NCI-H187 treated with DMSO at 0.1 percent for 48 hours (cell line): Measurements from ENCODE around the gene SLC45A3.

Experiments used
- DNase-seq: peaks from one replicate; lab custom pipeline; 2025; lab: John Stamatoyannopoulos, UW

The SLC45A3 gene

GRCh38 chr1:205700865-205701401, 20.6 kb upstream of the SLC45A3 start:
- DNase-seq: no peak

GRCh38 chr1:205699416-205699815, 19.1 kb upstream of the SLC45A3 start:
- DNase-seq: no peak

GRCh38 chr1:205698921-205699320, 18.6 kb upstream of the SLC45A3 start:
- DNase-seq: no peak

DNA sequence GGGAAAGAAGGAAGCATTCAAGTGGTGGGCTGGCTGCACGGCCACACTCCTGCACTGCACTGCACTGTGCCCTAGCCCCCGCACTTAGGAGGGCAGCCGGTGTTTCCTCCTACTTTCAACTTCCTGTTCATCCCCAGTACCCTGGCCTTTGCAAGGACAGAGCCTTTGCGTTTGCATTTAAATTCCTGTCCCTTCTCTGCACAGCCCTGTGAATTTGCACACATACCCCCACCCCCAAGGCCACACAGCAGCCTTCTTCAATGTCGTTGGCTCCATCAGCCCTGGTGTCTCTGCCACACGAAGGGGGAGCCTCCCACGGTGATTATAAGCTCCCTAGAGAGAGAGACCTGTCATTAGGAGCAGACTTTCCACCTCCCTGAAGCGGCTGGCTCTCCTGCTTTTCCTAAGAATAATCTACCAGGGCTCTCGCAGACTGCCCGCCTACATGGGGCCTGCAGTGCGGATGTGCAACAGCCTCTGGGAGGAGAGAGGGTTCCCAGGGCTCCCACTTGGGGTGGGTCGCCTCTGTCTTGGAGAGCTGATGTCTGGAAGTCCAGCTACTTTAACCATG, 13.2 kb upstream of the SLC45A3 start:
- DNase-seq: no peak

DNA sequence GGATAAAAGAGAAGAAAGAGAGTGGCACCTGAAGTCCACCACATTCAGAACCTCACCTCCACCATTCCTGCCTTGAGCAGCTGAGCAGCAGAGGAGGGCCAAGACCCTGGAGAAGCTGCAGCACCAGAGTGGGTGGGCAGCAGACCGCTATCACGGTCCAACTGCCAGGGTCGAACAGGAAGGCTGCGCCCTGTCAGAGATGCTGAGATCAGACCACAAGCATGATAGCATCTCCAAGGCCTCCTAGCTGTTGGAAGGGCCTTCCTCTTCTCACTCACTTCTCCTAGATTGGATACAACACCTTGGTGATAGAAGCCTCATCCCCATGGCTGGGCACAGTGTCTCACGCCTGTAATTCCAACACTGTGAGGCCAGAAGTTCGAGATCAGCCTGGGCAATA, 12.1 kb upstream of the SLC45A3 start:
- DNase-seq: no peak

GRCh38 chr1:205690122-205690756, 9.9 kb upstream of the SLC45A3 start:
- DNase-seq: no peak

DNA sequence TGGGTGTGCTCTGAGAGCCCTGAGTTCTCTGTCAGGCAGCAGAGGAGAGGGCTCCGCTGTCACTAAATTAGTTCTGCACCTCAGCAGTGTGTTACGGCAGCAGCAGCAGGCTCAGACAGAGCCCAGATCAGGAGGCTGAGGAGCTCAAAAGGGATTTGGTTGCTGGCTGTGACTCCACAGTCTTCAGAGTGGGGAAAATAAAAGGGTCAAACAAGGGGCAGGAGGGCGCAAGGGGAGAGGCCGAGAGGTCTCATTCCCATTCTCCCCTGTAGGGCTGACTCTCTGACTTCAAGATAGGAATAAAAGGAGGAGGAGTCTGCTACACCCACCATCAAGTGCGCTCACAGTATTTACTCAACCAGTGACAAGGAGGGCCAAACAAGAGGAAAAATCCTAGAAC, 9.2 kb upstream of the SLC45A3 start:
- no peak for DNase-seq

- no peak for DNase-seq
Measured at GRCh38 chr1:205688171-205689080, 8.1 kb upstream of the SLC45A3 start.

GRCh38 chr1:205687242-205687641, 6.9 kb upstream of the SLC45A3 start:
- no peak for DNase-seq

DNA sequence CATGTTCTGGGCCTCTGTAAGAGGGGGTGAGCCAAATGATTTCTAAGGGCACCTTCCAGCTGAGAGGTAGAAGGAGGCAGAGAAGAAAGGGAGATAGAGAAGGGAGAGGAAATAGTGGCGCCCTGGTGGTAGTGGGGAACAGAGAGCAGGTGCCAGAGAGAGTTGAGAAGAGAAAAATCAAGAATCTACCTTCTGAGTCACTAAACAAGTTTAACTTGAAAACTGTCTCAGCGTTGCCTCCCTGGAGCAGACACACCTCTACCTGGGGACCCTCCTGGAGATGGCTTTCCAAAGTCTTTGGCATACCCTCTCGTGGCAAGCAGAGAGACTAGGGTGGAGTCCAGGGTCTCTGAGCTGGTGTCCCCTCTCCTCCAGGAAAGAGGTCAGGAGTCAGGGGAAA, 1.1 kb upstream of the SLC45A3 start:
- DNase-seq: no peak

GRCh38 chr1:205678286-205679111, 1.8 kb downstream of the SLC45A3 start:
- no peak for DNase-seq

DNA sequence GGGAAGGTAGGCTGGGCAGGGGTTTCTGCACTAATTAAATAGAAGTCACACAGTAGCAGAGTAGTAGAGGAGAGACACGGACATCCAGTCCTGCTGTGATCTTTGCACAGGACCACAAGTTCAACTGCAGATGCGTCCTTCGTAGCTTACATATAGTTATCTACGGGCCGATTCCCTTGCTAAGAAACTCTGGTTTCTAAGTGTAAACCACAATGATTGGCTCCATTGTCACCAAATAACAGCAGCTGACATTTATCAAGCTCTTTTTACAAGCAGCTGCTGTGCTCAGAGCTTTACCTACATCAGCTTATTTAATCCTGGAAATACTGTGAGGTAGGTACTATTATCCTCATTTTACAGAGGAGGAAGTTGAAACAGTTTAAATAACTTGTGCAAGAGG, 3.1 kb downstream of the SLC45A3 start:
- no peak for DNase-seq

DNA sequence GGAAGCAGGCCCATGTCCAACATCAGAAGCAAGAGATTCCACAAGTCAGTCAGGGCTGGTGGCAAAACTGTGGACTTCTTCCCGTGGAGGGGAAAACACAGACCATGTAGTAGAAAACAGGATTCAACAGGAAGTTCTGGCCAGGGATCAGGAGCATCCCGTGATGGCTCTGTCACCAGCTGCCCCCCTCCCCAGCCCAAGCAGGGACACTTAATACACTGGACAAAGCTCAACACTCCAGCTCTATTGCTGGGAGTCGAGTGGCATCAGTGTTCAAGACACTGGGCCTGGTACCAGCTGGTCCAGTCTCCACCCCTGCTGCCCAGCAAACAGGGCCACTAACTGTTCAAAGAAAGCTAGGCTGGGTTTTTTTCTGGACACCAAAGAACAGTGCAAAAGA, 3.7 kb downstream of the SLC45A3 start:
- DNase-seq: no peak

DNA sequence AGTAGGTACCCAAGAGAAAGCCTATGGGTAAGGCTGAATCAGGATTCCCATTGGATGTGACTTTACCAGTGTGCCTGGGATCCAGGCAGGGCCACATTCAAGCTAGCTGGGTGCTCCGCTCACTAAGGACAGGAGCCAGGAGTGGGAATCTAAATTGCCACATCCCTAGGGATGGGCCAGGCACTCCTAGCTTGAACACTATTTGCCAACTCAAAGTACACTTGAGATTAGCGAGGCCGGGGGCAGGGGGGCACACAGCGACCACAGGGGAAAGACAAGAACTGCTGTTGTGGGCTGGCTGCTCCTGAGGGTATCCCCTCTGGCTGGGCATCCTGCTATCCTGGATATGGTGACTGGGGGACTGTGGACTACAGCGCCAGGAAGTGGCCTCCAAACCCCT, 4.3 kb downstream of the SLC45A3 start:
- no peak for DNase-seq

GRCh38 chr1:205675247-205675646, 5.1 kb downstream of the SLC45A3 start:
- no peak for DNase-seq

DNA sequence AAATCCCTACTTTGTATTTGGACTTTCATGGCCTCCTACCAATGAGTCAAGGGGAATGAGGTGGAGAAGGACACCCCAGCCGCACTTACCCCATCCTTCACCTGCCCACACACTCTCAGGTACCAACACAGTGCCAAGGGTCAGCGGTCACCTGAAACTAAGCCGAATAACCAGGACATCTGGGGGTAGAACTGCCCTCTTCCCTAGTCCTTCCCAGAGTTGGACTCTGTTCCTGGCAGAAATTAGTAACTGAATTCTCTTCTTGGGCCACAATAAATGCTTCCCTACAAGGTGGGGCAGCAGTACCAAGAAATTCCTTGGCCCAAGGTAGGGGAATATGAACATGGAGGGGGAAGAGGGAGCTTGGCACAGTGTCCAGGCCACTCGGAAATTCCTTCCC, 7.3 kb downstream of the SLC45A3 start:
- no peak for DNase-seq

DNA sequence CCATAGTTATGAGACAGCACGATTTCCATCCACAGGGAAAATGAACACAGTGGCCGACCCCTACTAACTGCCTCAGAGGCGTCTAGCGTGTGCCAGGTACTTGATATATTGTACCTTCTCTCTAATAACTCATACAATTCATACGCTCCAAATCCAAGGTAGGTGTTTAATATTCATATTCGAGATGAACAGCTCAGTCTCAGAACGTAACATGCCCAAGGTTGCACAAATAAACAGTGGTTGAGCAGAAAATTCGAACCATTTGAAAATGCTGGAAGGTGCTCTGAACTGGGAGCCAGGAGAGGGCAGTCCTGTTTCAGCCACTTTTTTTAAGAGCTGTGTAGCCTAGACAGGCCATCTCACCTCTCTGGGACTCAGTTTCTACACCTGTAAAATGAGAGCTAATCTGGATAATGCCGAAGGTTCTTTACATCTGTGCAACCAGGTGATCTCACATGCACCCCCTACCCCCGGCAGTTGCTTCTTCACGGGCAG, 7.9 kb downstream of the SLC45A3 start:
- DNase-seq: no peak

- DNase-seq: no peak
Measured at GRCh38 chr1:205670611-205671430, 9.5 kb downstream of the SLC45A3 start.

DNA sequence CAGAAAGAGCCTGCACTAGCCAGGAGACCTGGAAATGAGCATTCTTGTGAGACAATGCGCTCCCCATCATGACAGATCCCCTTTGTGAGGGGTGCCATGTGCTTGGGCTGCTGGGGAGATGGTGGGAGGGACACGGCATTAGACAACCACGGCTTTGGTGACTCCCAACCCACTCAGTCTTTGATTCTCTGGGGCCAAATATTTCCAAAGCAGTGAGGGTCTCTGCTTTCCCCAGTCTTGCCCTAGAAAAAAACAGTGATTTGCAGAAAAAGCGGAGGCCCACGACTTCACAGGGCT, 10.2 kb downstream of the SLC45A3 start:
- DNase-seq: no peak

DNA sequence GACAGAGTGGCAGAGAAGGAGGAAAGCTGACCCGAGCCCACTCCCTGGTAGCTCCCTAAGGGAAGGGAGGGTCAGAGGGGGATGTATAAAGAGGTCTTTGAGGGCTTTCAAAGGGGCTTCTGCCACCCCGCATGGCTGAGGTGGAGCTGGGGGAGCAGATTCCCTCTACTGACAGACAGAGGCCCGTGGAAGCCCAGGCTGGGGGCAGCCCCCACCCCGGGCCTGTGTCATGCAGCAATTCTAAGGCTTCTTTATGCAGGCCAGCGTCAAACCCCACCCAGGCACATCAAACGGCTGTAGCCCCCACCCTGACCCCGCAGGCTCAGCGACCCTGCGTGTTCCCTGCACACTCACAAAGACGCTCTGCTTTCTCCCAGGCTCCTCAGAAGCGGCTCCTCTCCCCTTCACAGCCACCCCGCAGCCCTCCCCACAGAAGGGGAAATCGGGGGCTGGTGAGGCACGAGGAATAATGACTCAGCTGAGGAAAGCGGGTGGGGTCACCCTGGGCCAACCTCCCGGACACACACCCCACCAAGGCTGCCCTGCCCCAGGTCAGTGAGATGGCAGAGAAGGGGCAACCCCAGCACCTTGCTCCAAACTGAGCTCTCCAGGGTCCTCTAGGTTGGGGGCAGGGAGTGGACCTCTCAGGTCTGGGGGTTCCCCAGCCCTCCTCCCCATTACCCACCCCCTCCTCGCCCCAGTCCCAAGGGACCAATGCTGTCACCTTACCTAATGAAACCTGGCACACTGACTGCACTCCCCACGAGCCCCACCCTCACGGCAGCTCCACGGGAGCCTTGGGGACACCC, 10.8 kb downstream of the SLC45A3 start:
- DNase-seq: no peak
